22Rv1 (cell line): Measurements from ENCODE around the gene APOL5.

Experiments
- CTCF ChIP-seq: fragments of 450-650 bp; IDR thresholded peaks from 2 replicates; pipeline ENCODE4 v1.5.1; 2017; ENCODE audit warnings: mild to moderate bottlenecking
- ZFX ChIP-seq: fragments of 450-650 bp; IDR thresholded peaks from 2 replicates; pipeline ENCODE4 v1.6.1; 2017; ENCODE audit warnings: antibody characterized with exemption, borderline replicate concordance

GRCh38 chr22:35705141-35705540, 12.5 kb upstream of the APOL5 start:
- TF ChIP-seq CTCF, result no peak
- TF ChIP-seq ZFX, result no peak
